Endothelial cell (in vitro differentiated cells): Measurements from ENCODE around the gene IGFLR1. TPM values are rescaled to one million over a fixed set of nuclear protein-coding genes. Genes with fewer than 3 reads are reported as not detected.
A peak's percentile ranks its signal among the peaks of the same experiment; 100 is the strongest.

ENCODE experiments used
- DNase-seq: peaks from one replicate; pipeline ENCODE4 v3.0.0; 2021; ENCODE audit warnings: low spot score
- H3K27ac Mint-ChIP-seq: one replicate; pipeline ENCODE4 v1.8.0; 2021; ENCODE audit warnings: mixed read lengths, inconsistent platforms; ENCODE audit not compliant: unreplicated experiment
- H3K27me3 Mint-ChIP-seq: one replicate; pipeline ENCODE4 v1.8.0; 2021; ENCODE audit warnings: mild to moderate bottlenecking, moderate library complexity, mixed read lengths, inconsistent platforms; ENCODE audit not compliant: unreplicated experiment
- H3K36me3 Mint-ChIP-seq: one replicate; pipeline ENCODE4 v1.8.0; 2021; ENCODE audit warnings: mild to moderate bottlenecking, low read depth, mixed read lengths, inconsistent platforms; ENCODE audit not compliant: unreplicated experiment
- H3K4me1 Mint-ChIP-seq: one replicate; pipeline ENCODE4 v1.8.0; 2021; ENCODE audit warnings: mild to moderate bottlenecking, mixed read lengths, inconsistent platforms; ENCODE audit not compliant: unreplicated experiment
- H3K4me3 Mint-ChIP-seq: one replicate; pipeline ENCODE4 v1.8.0; 2021; ENCODE audit warnings: mild to moderate bottlenecking, mixed read lengths, inconsistent platforms; ENCODE audit not compliant: unreplicated experiment
- H3K9me3 Mint-ChIP-seq: one replicate; pipeline ENCODE4 v1.8.0; 2021; ENCODE audit warnings: mixed read lengths, inconsistent platforms; ENCODE audit not compliant: unreplicated experiment
- total RNA-seq: library from RNA; stranded (reverse); fragmentation: NEBNext Ultra II Directional; extraction: Animal tissue kit (Norgen Biotek cat#: 25700); gene quantifications from one replicate; pipeline ENCODE4 v1.2.1, GENCODE V29; 2021; ENCODE audit not compliant: unreplicated experiment
- TF ChIP-seq, protein P1 (sequence below): fragments of 200-600 bp; sonication (generic); IDR thresholded peaks from one replicate; pipeline ENCODE4 v1.5.0; 2021; ENCODE audit warnings: antibody characterized with exemption; ENCODE audit not compliant: unreplicated experiment

The IGFLR1 gene
- total RNA-seq, 1 donor from 2014 or later, result 3.2 TPM

GRCh38 chr19:35703343-35703742 lies 38.9 kb downstream of the IGFLR1 start:
- no peaks in the 10 kb centered on the region for H3K36me3 Mint-ChIP-seq
- no peak overlapping the region for H3K4me3 Mint-ChIP-seq
- TF ChIP-seq, protein P1, sequence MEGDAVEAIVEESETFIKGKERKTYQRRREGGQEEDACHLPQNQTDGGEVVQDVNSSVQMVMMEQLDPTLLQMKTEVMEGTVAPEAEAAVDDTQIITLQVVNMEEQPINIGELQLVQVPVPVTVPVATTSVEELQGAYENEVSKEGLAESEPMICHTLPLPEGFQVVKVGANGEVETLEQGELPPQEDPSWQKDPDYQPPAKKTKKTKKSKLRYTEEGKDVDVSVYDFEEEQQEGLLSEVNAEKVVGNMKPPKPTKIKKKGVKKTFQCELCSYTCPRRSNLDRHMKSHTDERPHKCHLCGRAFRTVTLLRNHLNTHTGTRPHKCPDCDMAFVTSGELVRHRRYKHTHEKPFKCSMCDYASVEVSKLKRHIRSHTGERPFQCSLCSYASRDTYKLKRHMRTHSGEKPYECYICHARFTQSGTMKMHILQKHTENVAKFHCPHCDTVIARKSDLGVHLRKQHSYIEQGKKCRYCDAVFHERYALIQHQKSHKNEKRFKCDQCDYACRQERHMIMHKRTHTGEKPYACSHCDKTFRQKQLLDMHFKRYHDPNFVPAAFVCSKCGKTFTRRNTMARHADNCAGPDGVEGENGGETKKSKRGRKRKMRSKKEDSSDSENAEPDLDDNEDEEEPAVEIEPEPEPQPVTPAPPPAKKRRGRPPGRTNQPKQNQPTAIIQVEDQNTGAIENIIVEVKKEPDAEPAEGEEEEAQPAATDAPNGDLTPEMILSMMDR, result no peak
- no peaks in the 10 kb centered on the region for H3K9me3 Mint-ChIP-seq
- H3K27ac Mint-ChIP-seq, result no peak overlapping the region
- DNase-seq, result no peak
- peaks cover 4% of the 10 kb centered on the region for H3K27me3 Mint-ChIP-seq
- H3K4me1 Mint-ChIP-seq, result peaks cover 3% of the 10 kb centered on the region

DNA sequence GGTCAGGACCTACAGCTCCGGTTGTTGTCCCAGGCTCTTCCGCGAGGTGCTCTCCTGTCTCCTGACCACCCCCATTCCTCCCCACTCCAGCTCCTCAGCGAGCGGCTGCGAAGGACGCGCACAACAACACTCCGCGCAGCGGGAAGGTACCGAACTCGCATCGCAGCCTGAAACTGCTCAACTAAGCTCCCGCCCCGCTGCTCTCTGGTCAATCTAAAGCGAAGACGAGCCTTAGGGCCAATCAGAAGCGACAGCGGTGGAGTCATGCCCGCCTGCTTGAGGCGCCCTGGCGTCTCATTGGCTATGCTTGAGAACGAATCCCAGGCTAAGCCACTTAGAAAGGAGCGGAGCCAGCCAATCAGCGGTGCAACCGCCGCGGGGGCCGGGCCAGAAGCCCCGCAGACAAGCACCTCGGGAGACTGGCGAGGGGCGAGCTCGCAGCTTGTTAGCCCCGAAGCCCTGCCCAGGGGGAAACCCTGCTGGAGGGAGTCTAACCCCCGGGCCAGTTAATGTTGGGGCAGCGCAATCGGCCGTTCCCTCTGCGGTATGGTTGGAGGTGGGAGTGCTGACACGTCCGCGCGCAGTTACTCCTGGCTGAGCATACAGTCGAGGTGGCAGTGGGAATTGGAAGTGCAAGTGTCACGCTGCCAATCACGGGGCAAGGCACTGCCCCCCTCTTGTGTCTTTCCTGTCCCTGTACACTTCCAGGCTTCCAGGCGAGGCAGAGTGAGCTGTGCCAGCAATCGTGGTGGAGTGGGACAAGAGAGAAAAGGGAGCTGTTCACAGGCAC lies 39.8 kb downstream of the IGFLR1 start:
- Mint-ChIP-seq H3K4me1 (peaks cover 3% of the 10 kb centered on the region), H3K9me3 (no peaks in the 10 kb centered on the region), H3K36me3 (no peaks in the 10 kb centered on the region), H3K4me3 (peak overlapping the region; percentile 97), H3K27me3 (peaks cover 4% of the 10 kb centered on the region), H3K27ac (peak overlapping the region; percentile 37)
- peak; percentile 88 for DNase-seq
- TF ChIP-seq, protein P1, result no peak

DNA sequence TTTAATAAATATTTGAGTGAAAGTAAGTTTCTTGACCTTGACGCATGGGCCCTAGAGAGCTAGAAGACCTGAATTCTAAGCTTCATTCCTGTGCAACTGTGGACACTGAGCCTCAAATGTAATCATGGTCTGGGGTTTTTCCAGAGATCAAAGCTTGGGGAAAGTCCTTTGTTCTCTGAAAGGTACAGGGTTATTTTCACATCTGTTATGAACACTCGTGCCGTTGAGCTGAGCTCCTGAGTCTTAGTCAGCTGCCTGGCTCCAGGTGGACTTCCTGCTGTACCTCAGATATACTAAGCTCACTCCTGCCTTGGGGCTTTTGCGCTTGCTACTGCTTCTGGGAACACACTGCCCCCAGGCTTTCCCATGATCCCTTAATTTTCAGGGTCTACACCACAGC lies 45.4 kb downstream of the IGFLR1 start:
- no peaks in the 10 kb centered on the region for H3K36me3 Mint-ChIP-seq
- TF ChIP-seq, protein P1, result no peak
- no peaks in the 10 kb centered on the region for H3K9me3 Mint-ChIP-seq
- H3K27me3 Mint-ChIP-seq, result peaks cover 1% of the 10 kb centered on the region
- H3K27ac Mint-ChIP-seq, result no peak overlapping the region
- no peak for DNase-seq
- H3K4me1 Mint-ChIP-seq, result no peaks in the 10 kb centered on the region
- H3K4me3 Mint-ChIP-seq, result no peak overlapping the region

DNA sequence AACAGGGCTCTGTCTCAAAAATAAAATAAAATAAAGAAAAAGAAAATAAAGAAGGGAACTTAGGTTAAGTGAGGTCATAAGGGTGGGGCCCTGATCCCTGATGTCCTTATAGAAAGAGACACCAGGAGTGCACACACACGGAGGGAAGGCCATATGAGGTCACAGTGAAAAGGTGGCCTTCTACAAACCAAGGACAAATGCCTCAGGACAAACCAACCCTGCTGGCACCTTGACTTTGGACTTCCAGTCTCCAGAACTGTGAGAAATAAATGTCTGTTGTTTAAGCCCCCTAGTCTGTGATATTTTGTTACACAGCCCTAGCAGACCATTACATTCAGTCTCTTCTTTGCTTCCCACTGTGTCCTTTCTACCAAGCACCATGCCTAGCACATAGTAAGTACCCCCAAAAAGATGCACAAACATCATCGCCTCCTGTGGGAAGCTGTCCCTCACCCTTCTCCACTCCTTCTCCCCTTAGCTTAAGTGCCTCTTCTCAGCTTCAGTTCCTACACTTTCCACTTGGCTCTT lies 46.3 kb downstream of the IGFLR1 start:
- Mint-ChIP-seq H3K9me3 (no peaks in the 10 kb centered on the region), H3K27me3 (peaks cover 1% of the 10 kb centered on the region), H3K36me3 (no peaks in the 10 kb centered on the region), H3K4me3 (no peak overlapping the region), H3K4me1 (no peaks in the 10 kb centered on the region), H3K27ac (no peak overlapping the region)
- no peak for DNase-seq
- TF ChIP-seq, protein P1, result no peak
